T follicular helper cell (primary cell): Measurements from ENCODE around the gene GDE1.
A peak's percentile ranks its signal among the peaks of the same experiment; 100 is the strongest.
"Not testable (repeated sequence)": the region's sequence is repeated elsewhere in the genome, so short reads cannot be mapped to it uniquely, and the experiment has no call there.

ENCODE experiments used
- DNase-seq: peaks from one replicate; pipeline ENCODE4 v3.0.0-alpha.2; 2020; ENCODE audit warnings: low read depth
- total RNA-seq, 2 experiments: gene quantifications; one replicate each; lab custom pipeline; 2026; lab: John Stamatoyannopoulos, UW

Gene GDE1
- 52.3 to 60.9 reads per million in 2 experiments for total RNA-seq

- peak; percentile 92 for DNase-seq
These were observed at the start of gene GDE1 for GRCh38 chr16:19521471-19522396. TSS of gene GDE1 (minus strand) at chr16:19522098. CDS start at chr16:19521964, 134 bp downstream.

- DNase-seq, result no peak
These were observed 45.7 kb upstream of the GDE1 start for GRCh38 chr16:19567560-19567959.

GRCh38 chr16:19566362-19566761 is 44.5 kb upstream of the GDE1 start:
- no peak for DNase-seq

GRCh38 chr16:19563377-19563776 is 41.5 kb upstream of the GDE1 start:
- DNase-seq, result no peak

GRCh38 chr16:19560078-19560477 is 38.2 kb upstream of the GDE1 start:
- no peak for DNase-seq

- DNase-seq, result no peak
These were observed 37.5 kb upstream of the GDE1 start for GRCh38 chr16:19559242-19559910.

- no peak for DNase-seq
These were observed 34.3 kb upstream of the GDE1 start for GRCh38 chr16:19555938-19556771.

GRCh38 chr16:19555186-19555937 is 33.5 kb upstream of the GDE1 start, which contains the start of gene VPS35L:
TSS of gene VPS35L (plus strand) at chr16:19555703. CDS start at chr16:19555730, 27 bp downstream.
- peak; percentile 93 for DNase-seq

- DNase-seq, result no peak
These were observed 27.8 kb upstream of the GDE1 start for GRCh38 chr16:19549673-19550072.

GRCh38 chr16:19548144-19548543 is 26.2 kb upstream of the GDE1 start:
- no peak for DNase-seq

GRCh38 chr16:19543278-19543996 is 21.5 kb upstream of the GDE1 start:
- not testable (repeated sequence) for DNase-seq

GRCh38 chr16:19542138-19542821 is 20.4 kb upstream of the GDE1 start:
- no peak for DNase-seq

GRCh38 chr16:19540241-19540970 is 18.5 kb upstream of the GDE1 start:
- no peak for DNase-seq

- no peak for DNase-seq
These were observed 10.7 kb upstream of the GDE1 start for GRCh38 chr16:19532601-19533000.

GRCh38 chr16:19528666-19529065 is 6.8 kb upstream of the GDE1 start:
- no peak for DNase-seq

- no peak for DNase-seq
These were observed 5.3 kb upstream of the GDE1 start for GRCh38 chr16:19527161-19527560.

- no peak for DNase-seq
These were observed 3.5 kb upstream of the GDE1 start for GRCh38 chr16:19525385-19525723.

GRCh38 chr16:19524616-19525384 is 2.9 kb upstream of the GDE1 start:
- DNase-seq, result no peak

- DNase-seq, result no peak
These were observed 2.4 kb upstream of the GDE1 start for GRCh38 chr16:19524356-19524615.
